Left forelimb (tissue), 1 donor: Measurements from ENCODE around the gene WNT3.
"Not testable (repeated sequence)": the region's sequence is repeated elsewhere in the genome, so short reads cannot be mapped to it uniquely, and the experiment has no call there.

ENCODE experiments used
- DNase-seq: peaks from one replicate; pipeline ENCODE4 v3.0.0-alpha.2; 2018; ENCODE audit warnings: low spot score

The WNT3 gene, protein sequence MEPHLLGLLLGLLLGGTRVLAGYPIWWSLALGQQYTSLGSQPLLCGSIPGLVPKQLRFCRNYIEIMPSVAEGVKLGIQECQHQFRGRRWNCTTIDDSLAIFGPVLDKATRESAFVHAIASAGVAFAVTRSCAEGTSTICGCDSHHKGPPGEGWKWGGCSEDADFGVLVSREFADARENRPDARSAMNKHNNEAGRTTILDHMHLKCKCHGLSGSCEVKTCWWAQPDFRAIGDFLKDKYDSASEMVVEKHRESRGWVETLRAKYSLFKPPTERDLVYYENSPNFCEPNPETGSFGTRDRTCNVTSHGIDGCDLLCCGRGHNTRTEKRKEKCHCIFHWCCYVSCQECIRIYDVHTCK

DNA sequence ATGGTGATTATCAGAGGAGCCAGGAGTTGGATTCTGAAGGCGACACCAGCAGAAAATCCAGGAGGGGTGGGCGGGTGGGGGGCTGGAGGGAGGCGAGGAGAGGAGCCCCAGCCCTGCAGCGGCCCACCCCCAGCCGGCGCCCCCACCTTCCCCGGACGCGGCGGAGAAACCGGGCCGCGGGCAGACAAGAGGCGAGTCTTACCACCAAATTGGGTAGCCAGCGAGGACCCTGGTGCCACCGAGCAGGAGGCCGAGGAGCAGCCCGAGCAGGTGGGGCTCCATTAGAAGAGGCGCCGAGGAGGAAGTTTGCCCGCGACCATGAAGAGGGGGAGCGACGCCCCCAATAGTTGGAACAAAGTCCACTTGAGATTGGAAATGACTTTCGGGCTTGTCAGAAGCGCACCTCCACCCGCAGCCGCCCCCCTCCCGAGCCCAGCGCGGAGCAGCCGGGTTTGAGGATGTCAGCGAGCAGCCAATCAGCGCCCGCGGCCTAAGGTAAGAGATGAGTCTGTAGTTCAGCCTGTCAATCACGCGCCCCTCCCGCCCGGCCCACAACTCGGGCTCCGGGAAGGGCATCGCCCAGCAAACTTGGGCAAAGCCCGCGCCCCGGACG is at the start of gene WNT3:
Gene WNT3, minus strand, starts transcription at position 377 of the 613 bp plus-strand sequence. Its CDS starts 95 bp downstream, at position 282.
- no peak for DNase-seq

DNA sequence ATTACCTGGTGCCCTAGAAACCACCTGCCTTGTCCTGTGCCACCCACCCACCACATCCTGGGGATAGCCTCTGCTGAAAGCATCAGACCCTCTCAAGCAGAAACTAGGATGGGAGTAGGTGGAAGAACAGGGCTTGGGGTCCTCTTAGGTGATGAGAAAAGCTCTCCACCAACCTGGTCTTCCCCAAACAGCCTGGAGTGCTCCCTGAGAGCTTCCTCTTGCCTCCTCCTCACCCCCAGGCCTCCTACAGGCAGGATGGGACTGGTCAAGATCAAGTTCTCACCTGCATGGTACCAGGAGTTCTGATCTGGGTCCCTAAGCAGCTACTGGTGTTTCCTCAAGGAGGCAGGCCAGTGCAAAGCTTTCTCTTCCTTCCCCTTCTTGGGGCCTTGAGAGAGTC is 48.3 kb upstream of the WNT3 start:
- no peak for DNase-seq

DNA sequence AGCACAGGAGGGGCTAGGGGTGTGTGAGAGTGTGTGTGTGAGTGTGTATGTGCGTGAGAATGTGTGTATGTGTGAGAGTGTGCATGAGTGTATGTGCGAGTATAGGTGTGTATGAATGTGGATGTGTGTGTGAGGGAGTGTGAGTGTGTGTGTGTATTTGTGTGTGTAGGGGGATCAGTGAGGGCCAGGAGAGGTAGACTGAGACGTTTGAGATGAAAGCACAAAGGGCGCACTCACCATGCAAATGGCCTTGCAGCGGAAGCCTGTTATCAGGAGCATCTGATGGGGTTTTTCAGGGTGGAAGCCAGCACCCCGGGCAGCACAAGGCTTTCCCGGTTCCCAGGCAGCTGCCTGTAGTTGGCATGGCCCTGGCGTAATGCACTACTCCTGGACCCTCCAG is 47.8 kb upstream of the WNT3 start:
- DNase-seq: no peak

DNA sequence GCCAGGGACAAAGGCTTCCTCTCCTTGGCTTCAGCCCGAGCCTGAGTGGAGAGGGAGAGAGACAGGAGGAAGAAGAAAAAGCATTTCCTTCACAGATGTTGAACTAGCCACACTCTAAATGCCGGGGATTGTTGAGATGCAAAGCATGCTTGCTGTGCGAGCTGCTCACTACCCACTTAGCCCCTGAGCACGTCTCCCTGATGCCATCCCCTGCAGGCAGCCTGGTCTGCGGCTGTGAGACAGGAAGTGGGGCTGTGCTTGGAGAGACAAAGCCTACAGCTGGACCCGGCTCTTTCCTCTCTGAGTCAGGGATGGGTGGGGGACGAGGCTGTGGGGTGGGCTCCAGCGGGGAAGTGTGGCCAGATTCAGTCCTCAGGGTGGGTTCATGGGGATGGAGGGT is 46.6 kb upstream of the WNT3 start:
- no peak for DNase-seq

DNA sequence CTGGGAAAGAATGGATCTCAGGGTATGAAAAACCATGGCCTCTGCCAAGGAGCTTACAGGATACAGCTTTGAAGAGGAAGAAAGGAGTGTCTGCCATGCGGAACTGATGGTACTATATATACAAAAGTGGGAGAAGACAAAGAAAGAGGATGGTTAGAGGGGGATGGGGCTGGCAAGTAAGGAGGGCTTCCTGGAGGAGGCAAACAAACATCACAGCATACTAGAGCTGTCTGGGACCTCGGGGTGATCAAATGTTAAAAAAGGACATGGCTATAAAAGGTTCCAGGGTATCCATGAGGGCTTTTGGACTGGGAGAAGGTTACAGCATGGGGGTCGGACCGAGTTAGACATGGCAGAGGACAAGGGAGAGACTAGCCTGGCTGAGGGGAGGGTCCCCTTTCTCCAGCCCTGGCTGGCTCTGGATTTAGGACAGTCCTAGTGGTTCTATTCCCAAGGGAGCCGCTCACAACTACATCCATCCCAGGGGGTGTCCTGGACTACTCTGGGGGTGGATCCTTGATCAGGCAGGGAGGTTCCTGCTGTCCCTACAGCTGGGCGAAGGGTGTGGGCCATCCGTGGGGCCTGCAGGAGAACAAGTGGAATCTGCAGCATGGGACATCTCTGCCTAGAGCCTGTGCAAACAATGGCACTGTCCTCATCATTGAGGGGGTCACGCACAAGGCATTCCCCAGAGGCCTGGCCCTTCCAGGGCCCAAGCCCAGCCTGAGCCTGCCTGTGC is 45.1 kb upstream of the WNT3 start:
- DNase-seq: no peak

DNA sequence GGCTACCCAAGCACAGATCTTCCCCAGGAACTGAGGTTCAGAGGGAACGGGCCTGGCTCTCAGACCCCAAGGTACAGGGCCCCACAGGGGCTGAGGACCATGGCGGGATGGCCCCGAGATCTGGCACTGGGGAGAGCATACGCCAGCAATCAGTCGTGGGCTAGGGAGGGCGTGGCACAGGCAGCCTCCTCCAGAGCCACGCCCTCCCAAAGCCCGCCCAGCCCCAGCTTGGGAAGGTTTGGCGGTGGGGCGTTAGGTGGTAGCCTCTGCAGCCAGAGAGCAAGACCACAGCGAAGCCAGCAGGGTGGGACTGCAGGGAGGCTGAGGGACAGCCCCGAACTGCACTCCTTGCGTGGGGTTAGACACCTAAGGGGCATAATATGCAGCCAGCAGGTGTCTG is 44.5 kb upstream of the WNT3 start:
- DNase-seq: no peak

DNA sequence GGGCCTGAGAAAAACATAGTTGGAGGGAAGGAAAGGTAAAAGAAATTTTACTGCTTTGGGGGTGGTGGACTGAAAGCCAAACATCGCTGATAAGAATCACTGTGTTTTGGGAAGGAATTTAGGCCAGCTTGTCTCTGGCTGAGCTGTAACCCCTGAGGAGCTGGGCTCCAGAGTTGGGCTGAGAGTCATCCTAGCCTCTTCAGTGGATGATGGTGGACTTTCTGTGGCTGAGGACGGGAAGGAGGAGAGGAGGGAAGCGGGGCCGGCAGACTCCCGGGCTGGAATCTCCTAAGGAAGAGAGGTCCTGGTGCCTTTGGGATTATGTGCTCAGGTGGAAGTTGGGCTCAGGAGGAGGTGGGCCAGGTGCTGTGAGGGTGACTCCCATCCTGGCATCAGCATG is 41.5 kb upstream of the WNT3 start:
- no peak for DNase-seq

DNA sequence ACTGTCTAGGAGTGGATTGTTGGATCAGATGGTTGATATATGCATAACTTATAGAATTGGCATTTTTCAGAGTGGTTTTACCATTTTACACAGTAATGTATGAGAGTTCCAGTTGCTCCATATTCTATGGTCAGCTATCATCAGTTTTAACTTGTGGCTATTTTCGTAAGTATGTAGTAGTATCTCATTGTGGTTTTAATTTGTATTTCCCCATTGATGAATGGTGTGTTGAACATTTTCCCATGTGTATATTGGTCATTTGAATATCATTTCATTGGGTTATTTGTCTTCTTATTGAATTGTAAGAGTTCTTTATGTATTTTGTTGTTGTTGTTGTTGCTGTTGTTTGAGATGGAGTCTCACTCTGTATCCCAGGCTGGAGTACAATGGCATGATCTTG is 39.1 kb upstream of the WNT3 start:
- no peak for DNase-seq

DNA sequence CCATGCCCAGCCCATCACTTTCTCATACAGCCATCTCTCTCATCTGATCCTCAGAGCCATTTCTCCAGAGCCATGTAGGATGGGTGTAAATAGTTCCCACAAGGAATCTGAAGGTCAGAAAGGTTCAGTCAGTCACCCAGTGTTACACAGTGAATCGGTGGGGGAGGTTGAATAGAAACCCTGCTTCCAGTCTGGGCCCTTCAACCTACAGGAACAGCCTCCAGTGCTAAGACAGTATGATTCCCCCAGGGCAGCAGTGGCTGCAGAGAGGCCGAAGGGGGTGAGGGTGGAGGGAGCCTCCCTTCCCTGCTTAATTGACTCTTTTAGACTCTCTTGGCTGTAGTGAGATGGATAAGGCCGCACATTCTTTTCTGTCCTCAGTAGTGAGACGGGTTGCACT is 36.5 kb upstream of the WNT3 start:
- no peak for DNase-seq

DNA sequence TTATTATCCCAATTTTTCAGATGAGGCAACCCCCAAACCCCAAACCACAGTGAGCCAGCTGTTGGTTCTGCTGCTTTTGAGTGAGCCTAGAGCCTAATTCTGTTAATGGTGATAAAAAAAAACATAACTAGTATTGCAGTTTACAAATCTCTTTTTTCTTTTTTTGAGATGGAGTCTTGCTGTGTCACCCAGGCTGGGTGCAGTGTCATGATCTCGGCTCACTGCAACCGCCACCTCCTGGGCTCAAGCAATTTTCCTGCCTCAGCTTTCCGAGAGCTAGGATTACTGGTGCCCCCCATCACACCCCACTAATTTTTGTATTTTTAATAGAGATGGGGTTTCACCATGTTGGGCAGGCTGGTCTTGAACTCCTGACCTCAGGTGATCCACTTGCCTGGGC is 36.0 kb upstream of the WNT3 start:
- DNase-seq: no peak

DNA sequence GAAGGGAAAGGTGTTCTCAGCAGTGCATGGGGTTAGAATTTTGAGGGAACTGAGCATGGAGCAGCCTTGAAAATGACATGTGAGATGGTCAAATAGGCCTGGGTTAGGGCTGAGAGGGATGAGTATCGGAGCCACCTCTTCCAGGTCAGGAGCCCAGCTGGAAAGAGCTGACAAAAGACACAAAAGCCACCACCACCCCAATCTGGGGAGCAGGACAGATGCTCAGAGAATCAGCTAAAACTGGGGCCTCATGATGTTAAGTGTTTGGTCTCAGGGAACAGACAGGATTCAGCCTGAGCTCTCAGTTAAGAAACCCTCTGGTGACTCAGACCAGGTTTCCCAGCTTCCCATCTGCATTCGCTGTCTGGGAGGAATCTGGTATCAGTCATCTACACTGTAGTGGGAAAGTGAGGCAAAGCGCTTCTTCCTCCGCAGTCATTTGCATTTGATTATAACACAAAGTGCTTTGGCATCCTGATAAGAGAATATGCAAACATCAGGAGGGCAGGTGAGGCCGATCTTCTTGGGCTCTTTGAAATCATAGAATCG is 35.5 kb upstream of the WNT3 start:
- DNase-seq: no peak

DNA sequence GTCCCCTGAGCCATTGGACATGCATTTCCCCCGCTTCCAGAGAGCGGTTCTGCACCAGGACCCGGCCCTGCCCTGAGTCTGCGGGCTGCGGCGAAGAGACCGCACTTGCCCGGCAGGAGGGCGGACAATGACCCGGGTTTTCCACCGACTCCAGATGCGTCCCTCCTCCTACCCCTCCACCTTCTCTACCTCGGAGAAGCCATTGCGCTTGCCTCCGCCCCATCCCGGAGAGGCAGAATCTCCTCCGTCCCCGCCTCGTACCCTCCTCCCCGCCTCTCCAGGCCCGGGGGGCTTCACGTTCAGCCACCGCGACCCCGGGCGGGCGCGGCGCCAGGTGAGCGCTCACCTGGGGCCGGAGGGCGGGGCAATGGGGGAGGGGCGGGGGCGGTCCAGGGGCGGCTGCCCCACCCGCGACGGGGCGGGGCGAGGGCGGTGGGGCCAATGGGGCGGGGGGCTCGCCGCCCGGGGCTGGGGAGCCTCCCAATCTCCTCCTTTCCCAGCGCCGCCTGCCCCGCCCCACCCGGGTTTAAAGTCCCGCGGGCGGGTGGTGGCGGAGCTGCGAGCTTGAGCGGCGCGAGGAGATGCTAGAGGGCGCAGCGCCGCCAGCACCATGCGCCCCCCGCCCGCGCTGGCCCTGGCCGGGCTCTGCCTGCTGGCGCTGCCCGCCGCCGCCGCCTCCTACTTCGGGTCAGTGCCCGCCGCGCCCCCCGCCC is 32.7 kb upstream of the WNT3 start, which contains the start of gene WNT9B:
Gene WNT9B, plus strand, starts transcription at position 555 of the 713 bp plus-strand sequence. Its CDS starts 56 bp downstream, at position 611.
- DNase-seq: no peak

DNA sequence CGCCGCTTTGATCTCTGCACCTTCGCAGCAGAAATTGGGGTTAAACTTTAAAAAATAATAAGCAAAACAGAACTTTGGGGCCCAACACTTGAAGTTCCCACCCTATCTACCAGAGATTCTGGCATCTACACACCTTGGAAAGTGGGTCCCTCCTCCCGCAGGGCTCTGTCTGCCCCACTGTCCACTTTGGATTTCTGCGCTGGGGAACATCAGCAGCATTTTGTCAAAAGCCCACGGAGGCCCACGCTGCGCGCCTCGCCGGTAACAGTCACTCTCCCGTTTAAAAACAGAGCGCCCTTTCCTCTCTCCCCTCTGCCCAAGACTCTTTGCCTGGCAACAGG is 32.2 kb upstream of the WNT3 start:
- DNase-seq: no peak

DNA sequence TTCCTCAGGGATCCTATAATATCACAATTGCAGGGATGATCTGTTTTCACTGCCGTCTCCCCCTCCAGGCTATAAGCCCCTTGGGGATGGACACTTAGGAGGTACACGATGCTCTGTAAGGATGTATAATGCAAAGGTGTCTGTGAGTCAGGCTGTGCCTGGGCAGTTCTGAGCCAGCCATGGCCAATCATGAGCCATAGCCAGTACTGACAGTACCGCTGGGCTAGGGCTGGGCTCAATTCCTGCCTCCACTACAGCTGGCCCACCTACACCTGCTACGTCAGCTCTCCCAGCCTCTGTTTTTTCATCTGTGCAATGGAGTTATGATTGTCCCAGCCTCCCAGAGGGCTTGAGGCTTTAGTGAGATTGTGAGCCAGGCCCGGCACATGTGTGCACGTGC is 30.0 kb upstream of the WNT3 start:
- DNase-seq: no peak

DNA sequence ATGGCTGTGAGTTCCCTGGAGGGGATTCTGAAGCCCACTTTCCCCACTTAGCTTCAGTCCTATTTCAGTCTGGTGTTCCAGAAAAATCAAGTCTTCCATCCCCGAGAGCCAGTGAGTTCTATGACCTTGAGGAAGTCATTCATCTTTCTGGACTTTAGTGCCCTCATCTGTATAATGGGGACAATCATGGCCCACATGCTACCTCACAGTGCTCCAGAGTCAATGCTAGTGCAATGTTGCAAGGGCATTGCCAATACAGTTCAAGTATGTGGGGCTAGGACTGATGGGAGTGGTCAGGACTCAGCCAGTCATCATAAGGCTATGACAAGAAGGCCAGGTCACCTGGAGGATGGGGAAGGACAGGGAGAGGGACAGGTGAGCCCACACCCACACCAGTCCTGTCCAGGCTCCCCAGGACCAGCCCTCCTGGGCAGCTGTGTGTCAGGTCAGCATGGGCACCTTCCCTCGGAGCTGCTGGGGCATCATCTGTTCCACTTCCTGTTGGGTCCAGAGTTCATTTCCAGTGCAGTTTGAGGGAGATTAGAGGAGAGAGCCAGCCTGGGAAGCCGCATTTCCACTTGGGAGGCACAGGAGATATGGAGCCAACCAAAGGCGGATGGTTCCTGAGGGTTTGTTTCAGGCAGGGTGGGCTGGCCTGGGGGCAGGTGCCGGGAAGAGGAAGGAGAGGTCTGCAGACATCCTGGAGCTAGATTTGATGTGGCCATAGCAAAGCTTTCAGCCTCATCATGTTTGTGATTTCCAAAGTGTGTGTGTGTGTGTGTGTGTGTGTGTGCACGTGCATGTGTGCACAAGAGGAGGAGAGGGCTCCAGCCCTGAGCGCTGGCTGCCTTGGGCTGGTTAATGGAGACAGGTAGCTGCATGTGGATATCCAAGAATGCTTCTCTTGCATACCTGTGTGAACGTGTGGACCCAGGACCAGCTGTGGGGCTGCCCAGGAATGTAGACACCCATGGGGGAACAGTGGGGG is 29.0 kb upstream of the WNT3 start:
- no peak for DNase-seq

DNA sequence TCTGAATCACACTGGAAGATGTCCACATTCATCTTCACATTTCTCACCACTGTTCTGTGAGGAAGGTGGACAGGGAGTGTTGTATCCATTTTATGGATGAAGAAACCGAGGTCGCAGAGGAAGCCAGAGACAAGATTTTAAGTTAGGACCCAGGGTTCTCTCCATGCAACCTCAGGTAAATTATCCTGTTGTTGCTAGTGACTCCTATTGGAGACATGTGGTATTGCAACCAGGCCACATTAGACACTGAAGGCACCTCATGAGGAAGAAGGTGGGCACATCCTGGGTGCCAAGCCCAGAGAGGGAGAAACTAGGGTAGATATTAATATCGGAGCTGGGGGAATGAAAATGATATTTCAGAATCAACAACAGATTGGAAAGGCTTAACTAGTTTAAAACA is 24.3 kb upstream of the WNT3 start:
- no peak for DNase-seq

DNA sequence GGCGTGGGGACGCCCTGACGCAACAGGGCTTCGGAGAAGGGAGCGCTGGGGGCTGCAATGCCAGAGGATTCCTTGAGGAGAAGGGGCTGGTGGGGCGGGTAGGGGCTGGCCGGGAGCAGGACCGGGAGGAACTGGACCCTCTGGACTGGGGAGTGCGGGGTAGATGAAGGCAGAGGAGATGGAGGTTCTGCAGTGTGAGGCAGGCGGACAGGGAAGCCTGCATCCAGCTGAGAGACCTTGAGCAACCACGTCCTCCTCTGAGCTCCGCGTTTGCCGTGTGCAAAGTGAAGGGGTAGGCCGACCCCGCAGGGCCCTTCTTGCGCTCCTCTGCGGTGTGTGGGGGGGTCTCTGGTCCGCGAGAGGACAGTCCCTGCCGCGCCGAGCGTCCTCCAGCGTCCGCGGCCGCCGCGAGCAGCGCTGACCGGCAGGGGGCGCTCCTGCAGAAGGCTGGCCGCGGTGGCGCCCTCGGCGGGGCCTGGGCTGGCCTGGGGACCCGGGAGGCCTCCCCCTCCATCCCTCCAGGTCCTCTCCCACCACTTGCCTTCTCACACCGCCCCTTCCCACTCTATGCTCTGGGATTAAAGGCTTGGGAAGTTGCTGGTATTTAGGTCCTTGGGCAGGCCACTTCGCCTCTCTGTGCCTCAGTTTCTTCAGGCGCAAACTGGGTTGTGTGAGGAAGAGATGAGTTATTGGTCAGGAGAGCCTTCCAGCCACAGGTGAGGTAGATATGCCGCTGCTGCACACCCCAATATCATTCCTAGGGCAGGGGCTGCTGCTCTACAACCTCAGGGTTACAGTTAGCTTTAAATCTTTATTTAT is 23.3 kb upstream of the WNT3 start:
- DNase-seq: no peak

DNA sequence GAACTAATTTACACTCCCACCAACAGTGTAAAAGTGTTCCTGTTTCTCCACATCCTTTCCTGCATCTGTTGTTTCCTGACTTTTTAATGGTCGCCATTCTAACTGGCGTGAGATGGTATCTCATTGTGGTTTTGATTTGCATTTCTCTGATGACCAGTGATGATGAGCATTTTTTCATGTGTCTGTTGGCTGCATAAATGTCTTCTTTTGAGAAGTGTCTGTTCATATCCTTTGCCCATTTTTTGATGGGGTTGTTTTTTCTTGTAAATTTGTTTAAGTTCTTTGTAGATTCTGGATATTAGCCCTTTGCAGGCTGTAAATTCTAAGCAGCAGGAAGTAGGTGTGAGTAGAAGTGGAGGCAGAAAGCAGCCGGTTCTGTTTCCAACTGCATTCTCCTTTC is 22.1 kb upstream of the WNT3 start:
- not testable (repeated sequence) for DNase-seq

DNA sequence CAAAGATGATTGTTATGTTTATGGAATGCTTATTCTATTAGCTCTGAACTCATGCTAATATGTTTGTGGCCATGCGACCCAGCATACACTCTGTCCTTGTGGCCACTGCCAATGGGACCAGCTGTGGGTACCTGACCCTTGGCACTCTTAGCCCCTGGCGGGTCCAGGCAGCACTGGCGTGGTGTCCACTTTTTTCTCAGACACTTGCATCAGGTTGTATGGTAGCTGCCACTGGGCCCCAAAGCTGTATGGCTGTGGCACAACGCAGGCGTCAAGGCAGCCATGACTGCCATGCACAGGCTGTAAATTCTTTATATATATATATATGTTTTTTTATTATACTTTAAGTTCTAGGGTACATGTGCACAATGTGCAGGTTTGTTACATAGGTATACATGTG is 20.7 kb upstream of the WNT3 start:
- DNase-seq: no peak

DNA sequence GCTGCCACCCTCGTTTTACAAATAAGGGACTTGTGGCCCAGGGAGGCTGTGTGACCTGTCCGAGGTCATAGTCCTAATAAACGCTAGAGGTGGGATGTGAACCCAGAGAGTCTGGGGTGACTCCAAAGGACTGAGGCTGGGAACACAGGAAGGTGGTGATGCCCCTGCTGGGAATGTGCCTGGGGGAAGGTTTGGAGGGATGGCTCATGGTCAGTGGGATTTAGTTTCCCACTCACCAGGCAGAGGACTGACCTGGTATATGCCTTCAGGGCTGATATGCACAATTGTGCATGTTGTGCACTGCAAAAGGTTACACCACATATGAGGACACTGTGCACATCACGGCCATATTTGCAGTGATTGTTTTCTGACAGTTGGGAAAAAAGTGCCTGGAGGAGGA is 19.0 kb upstream of the WNT3 start:
- DNase-seq: no peak
